RWPE2 (cell line): ENCODE results near the gene ZNF646.

Experiments used
- ATAC-seq: fragments of 200-7000 bp; cut with Tn5 transposase; 3 replicates; pipeline ENCODE4 v1.9.1; 2021; ENCODE audit warnings: low read depth
- DNase-seq: peaks from one replicate; pipeline ENCODE4 v3.0.0-alpha.2; 2020; ENCODE audit warnings: low spot score
- H3K27ac ChIP-seq: fragments of 450-650 bp; 2 replicates; pipeline ENCODE4 v1.5.1; 2017; ENCODE audit warnings: mild to moderate bottlenecking; ENCODE audit not compliant: poor library complexity, severe bottlenecking
- H3K27me3 ChIP-seq: fragments of 250-450 bp; sonication (Bioruptor Pico); 2 replicates; pipeline ENCODE4 v1.5.1; 2021; ENCODE audit warnings: mild to moderate bottlenecking, moderate library complexity; ENCODE audit not compliant: insufficient read depth, poor library complexity, severe bottlenecking
- H3K36me3 ChIP-seq: fragments of 250-450 bp; sonication (Bioruptor Pico); 2 replicates; pipeline ENCODE4 v1.5.1; 2020; ENCODE audit warnings: low read depth, mild to moderate bottlenecking, moderate library complexity
- H3K4me1 ChIP-seq: fragments of 250-450 bp; sonication (Bioruptor Pico); 2 replicates; pipeline ENCODE4 v1.5.1; 2021; ENCODE audit warnings: mild to moderate bottlenecking, moderate library complexity; ENCODE audit not compliant: insufficient read depth, poor library complexity, severe bottlenecking
- H3K4me3 ChIP-seq: fragments of 250-450 bp; sonication (Bioruptor Pico); 2 replicates; pipeline ENCODE4 v1.5.1; 2021; ENCODE audit warnings: mild to moderate bottlenecking, moderate library complexity; ENCODE audit not compliant: severe bottlenecking
- H3K9me3 ChIP-seq: fragments of 250-450 bp; sonication (Bioruptor Pico); 2 replicates; pipeline ENCODE4 v1.5.1; 2021; ENCODE audit warnings: mild to moderate bottlenecking, moderate library complexity; ENCODE audit not compliant: severe bottlenecking
- TF ChIP-seq, protein P1 (sequence below): fragments of 450-650 bp; IDR thresholded peaks from one replicate; pipeline ENCODE4 v1.5.1; 2017; ENCODE audit warnings: mild to moderate bottlenecking, moderate library complexity; ENCODE audit not compliant: poor library complexity, severe bottlenecking

ZNF646 gene

DNA sequence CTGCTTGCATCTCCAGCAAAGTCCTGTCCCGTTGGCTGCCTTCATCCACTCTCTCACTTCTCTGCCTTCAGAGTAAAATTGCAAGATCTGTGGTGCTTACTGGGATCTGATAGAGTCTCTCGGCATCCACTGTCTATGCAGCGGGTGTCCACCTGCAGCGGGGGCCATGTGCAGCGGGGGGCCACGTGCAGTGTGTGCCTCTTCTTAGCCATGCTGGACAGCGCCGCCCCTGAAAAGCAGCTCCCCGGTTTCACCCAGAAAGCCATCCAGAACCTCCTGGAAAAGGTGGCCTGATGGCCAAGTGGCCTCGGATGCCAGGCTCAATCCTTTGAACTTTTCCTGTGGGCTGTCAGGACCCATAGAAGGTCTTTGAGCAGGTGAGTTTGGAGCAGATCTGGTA, 31.4 kb upstream of the ZNF646 start:
- TF ChIP-seq, protein P1, sequence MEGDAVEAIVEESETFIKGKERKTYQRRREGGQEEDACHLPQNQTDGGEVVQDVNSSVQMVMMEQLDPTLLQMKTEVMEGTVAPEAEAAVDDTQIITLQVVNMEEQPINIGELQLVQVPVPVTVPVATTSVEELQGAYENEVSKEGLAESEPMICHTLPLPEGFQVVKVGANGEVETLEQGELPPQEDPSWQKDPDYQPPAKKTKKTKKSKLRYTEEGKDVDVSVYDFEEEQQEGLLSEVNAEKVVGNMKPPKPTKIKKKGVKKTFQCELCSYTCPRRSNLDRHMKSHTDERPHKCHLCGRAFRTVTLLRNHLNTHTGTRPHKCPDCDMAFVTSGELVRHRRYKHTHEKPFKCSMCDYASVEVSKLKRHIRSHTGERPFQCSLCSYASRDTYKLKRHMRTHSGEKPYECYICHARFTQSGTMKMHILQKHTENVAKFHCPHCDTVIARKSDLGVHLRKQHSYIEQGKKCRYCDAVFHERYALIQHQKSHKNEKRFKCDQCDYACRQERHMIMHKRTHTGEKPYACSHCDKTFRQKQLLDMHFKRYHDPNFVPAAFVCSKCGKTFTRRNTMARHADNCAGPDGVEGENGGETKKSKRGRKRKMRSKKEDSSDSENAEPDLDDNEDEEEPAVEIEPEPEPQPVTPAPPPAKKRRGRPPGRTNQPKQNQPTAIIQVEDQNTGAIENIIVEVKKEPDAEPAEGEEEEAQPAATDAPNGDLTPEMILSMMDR = no peak
- Histone ChIP-seq H3K36me3 (peaks cover 9% of the 10 kb centered on the region; the same call in 1 of the 2 replicates), H3K4me1 (no peaks in the 10 kb centered on the region), H3K4me3 (no peak overlapping the region), H3K9me3 (no peaks in the 10 kb centered on the region), H3K27ac (no peak overlapping the region), H3K27me3 (no peaks in the 10 kb centered on the region)
- ATAC-seq = no peak
- DNase-seq = no peak

DNA sequence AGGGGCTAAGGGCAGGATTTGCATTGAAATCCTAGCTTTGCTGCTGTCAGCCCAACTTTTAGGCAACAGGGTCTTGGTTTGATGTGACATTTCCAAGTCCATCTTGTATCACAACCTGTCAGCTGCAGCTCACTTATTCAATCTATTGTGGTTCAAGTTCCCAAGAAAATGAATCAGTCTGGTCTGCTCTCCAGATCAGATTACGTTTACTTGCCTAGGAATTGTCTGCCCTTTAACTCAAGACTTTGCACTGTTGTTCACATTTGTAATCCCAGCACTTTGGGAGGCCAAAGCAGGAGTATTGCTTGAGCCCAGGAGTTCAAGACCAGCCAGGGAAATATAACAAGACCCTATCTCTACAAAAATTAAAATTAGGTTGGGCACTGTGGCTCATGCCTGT, 30.9 kb upstream of the ZNF646 start:
- Histone ChIP-seq H3K4me3 (no peak overlapping the region), H3K27ac (no peak overlapping the region), H3K9me3 (no peaks in the 10 kb centered on the region), H3K27me3 (no peaks in the 10 kb centered on the region), H3K4me1 (no peaks in the 10 kb centered on the region), H3K36me3 (peaks cover 4% of the 10 kb centered on the region; the same call in 1 of the 2 replicates)
- TF ChIP-seq, protein P1 = no peak
- DNase-seq = no peak
- no peak for ATAC-seq

DNA sequence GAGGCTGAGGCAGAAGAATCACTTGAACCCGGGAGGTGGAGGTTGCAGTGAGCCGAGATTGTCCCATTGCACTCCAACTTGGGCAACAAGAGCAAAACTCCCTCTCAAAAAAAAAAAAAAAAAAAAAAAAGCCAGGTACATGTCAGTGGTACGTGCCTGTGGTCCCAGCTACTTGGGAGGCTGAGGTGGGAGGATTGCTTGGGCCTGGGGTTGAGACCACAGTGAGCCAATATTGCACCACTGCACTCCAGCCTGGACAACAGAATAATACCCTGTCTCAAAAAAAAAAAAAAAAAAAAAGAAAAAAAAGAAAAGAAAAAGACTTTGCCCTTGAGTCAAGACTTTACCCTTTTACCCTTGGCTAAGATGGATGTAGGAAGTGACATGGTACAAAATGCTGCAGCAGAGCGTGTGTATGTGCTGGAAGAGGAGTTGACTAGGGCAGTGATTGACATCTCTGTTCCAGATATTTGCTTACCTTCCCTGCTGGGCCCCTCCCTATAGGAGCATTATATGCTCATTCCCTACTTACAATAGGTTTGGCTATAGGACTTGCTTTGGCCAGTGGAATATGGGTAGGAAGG, 30.2 kb upstream of the ZNF646 start:
- DNase-seq (no peak), ATAC-seq (no peak)
- H3K36me3 ChIP-seq = 0 out of 2 replicates have a peak, but pooled peaks cover 3% of the 10 kb centered on the region
- no peaks in the 10 kb centered on the region for H3K27me3 ChIP-seq
- TF ChIP-seq, protein P1 = no peak
- H3K27ac ChIP-seq = no peak overlapping the region
- H3K4me3 ChIP-seq = no peak overlapping the region
- H3K4me1 ChIP-seq = no peaks in the 10 kb centered on the region
- H3K9me3 ChIP-seq = no peaks in the 10 kb centered on the region

DNA sequence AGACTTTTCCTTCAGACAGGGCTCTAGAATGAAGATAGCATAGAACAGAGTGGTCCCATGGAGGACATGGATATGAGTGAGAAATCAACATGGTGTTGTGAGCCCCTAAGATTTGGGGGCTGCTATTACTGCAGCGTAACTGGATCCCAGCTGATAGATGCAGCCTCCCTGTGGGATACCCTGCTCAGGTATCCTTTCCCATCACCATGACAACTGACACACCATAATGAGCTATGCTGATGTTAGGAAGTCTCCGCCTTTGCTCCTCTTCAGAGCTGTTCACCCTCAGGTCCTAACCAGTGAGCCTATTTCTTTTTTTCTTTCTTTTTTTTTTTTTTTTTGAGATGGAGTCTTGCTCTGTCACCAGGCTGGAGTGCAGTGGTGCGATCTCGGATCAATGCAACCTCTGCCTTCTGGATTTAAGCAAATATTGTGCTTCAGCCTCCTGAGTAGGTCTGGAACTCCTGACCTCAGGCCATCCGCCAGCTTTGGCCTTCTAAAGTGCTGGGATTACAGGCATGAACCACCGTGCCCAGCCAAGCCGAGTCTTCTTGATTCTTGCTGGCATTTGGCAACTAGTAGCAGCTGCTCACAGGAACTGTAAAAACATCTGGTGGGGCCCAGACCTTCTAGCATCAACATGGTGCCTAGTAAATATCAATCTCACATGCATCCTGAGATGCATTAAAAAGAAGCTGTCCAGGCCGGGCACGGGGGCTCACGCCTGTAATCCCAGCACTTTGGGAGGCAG, 23.8 kb upstream of the ZNF646 start:
- TF ChIP-seq, protein P1 = no peak

DNA sequence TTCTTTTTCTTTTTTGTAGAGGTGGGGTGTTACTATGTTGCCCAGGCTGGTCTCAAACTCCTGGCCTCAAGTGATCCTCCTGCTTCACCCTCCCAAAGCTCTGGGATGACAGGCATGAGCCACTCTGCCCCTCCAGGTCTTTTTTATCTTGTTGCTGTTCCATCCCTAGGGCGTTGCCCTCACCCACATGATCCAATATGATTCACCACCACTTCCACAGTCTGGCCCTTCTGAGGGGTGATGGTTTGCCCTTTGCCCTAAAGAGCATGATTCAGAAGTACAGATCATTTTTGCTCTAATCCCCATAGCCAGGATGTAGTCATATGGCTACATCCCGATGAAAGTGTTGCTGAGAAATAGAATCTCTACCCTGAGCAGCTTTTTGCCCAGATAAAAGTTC, 22.1 kb upstream of the ZNF646 start:
- no peaks in the 10 kb centered on the region for H3K27me3 ChIP-seq
- H3K4me3 ChIP-seq = no peak overlapping the region
- DNase-seq (peak; percentile 80), ATAC-seq (peak; percentile 100)
- peak overlapping the region; percentile 76 for H3K27ac ChIP-seq
- no peaks in the 10 kb centered on the region for H3K36me3 ChIP-seq
- TF ChIP-seq, protein P1 = no peak
- no peaks in the 10 kb centered on the region for H3K9me3 ChIP-seq
- H3K4me1 ChIP-seq = peaks cover 12% of the 10 kb centered on the region

More for the DNA sequence above, 23.8 kb upstream of the ZNF646 start:
- Histone ChIP-seq H3K36me3 (no peaks in the 10 kb centered on the region), H3K9me3 (no peaks in the 10 kb centered on the region), H3K4me3 (no peak overlapping the region), H3K4me1 (peaks cover 12% of the 10 kb centered on the region), H3K27me3 (no peaks in the 10 kb centered on the region), H3K27ac (no peak overlapping the region)
- DNase-seq = no peak
- ATAC-seq = no peak
